Mammary epithelial cell (primary cell): ENCODE measurements around the gene SCN1B.
A peak's percentile ranks its signal among the peaks of the same experiment; 100 is the strongest.

ENCODE experiments used
- CTCF ChIP-seq, 2 donors: IDR thresholded peaks in 1 of 2; conservative IDR thresholded peaks in 1 of 2; 2 replicates each; pipeline ENCODE4 v1.5.1; 2011 to 2012; ENCODE audit warnings: inconsistent platforms in 2 of 2, low read length in 2 of 2, mild to moderate bottlenecking in 2 of 2, control low read depth in 1 of 2, low read depth in 1 of 2; ENCODE audit not compliant: insufficient read depth in 1 of 2; ENCODE audit errors: extremely low read depth in 1 of 2
- EZH2 ChIP-seq: IDR thresholded peaks from 2 replicates; pipeline ENCODE4 v1.6.1; 2012; ENCODE audit warnings: low read length, inconsistent platforms, borderline replicate concordance

- peak in 1 of 2 donors; percentile 9 for TF ChIP-seq CTCF (conservative IDR thresholded peaks at IDR 0.05 in 1 of 2, IDR thresholded peaks at IDR 0.05 in 1 of 2; ENCODE audit: extremely low read depth in 1 of 2, insufficient read depth in 1 of 2, low read depth in 1 of 2, low read length in 2 of 2)
- TF ChIP-seq EZH2: no peak
These were observed 58.1 kb downstream of the SCN1B start for GRCh38 chr19:35088131-35088913.
